AG04449 (cell line): ENCODE measurements around the gene CIB1.
A peak's percentile ranks its signal among the peaks of the same experiment; 100 is the strongest.
"Not testable (repeated sequence)": the region's sequence is repeated elsewhere in the genome, so short reads cannot be mapped to it uniquely, and the experiment has no call there.

Experiments
- CTCF ChIA-PET: fragments of 350-600 bp; formaldehyde crosslinking; extraction: SDS; loops from one replicate; lab custom pipeline; 2021; ENCODE audit warnings: antibody characterized with exemption; lab: Yijun Ruan, JAX
- POLR2A ChIA-PET: fragments of 400-600, 350-600 bp; formaldehyde crosslinking; extraction: SDS; loops from one replicate; lab custom pipeline; 2020; ENCODE audit warnings: antibody characterized with exemption, inconsistent platforms; lab: Yijun Ruan, JAX
- DNase-seq: peaks from one replicate; pipeline ENCODE4 v3.0.0-alpha.2; 2010; ENCODE audit warnings: low read depth, low spot score
- H3K4me3 ChIP-seq: 2 replicates; pipeline ENCODE4 v1.5.1; 2011; ENCODE audit warnings: low read depth, mild to moderate bottlenecking, control low read depth, low read length
- TF ChIP-seq, protein P1 (sequence below): IDR thresholded peaks from one replicate; pipeline ENCODE4 v1.5.1; 2011; ENCODE audit warnings: mild to moderate bottlenecking, moderate library complexity, low read length, control low read depth, inconsistent platforms; ENCODE audit not compliant: insufficient read depth; ENCODE audit errors: missing control alignments

Gene CIB1

DNA sequence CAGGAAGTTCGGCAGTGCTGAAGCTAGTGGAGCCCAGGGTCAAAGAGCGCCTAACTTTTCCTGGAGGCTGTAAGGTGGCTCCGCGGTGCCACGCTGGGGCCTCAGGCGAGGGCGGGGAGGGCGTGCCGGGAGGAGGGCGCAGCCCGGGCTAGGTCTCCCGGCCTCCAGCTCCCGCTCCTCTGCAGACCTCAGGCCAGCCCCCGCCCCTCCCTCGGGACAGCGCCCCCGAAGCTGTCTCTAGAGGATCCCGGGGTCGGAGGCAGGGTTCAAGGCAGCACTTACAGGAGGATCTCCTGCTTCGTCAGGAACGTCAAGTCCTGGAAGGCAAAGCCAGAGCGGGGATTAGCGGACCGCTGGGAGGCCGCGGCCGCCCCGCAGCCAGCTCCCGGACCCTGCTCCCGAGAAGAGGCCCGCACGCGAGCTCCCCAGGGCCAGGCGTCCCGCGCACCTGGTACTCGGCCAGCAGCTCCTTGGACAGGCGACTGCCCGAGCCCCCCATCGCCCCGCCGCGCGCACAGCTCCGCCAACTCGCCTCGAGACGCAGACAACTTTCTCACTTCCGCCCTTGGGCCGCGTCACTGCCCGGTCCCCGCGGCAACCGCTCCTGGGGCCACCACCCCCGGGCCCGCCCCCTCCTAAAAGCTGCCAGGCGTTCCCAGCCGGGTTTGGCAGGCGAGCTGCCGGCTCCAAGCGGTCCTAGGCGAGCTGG, at the start of gene CIB1:
Gene CIB1, minus strand, starts transcription at position 555 of the 709 bp plus-strand sequence. Its CDS starts 56 bp downstream, at position 499.
- peak within 1 kb of the TSS; percentile 83 for H3K4me3 ChIP-seq
- TF ChIP-seq, protein P1, sequence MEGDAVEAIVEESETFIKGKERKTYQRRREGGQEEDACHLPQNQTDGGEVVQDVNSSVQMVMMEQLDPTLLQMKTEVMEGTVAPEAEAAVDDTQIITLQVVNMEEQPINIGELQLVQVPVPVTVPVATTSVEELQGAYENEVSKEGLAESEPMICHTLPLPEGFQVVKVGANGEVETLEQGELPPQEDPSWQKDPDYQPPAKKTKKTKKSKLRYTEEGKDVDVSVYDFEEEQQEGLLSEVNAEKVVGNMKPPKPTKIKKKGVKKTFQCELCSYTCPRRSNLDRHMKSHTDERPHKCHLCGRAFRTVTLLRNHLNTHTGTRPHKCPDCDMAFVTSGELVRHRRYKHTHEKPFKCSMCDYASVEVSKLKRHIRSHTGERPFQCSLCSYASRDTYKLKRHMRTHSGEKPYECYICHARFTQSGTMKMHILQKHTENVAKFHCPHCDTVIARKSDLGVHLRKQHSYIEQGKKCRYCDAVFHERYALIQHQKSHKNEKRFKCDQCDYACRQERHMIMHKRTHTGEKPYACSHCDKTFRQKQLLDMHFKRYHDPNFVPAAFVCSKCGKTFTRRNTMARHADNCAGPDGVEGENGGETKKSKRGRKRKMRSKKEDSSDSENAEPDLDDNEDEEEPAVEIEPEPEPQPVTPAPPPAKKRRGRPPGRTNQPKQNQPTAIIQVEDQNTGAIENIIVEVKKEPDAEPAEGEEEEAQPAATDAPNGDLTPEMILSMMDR = peak; percentile 39
- ChIA-PET CTCF (interaction anchor here (0.9 to 4.7 kb wide), 16 partner anchors 9 to 493 kb away, joined by 3 to 59 read pairs (median 3); partner anchors contain the start of genes IDH2 and TTLL13), POLR2A (interaction anchor here (1.1 to 1.5 kb wide), 3 partner anchors 15 to 134 kb away, joined by 4 to 5 read pairs (median 5); partner anchors contain the start of genes SEMA4B and TTLL13)
- peak; percentile 57 for DNase-seq

DNA sequence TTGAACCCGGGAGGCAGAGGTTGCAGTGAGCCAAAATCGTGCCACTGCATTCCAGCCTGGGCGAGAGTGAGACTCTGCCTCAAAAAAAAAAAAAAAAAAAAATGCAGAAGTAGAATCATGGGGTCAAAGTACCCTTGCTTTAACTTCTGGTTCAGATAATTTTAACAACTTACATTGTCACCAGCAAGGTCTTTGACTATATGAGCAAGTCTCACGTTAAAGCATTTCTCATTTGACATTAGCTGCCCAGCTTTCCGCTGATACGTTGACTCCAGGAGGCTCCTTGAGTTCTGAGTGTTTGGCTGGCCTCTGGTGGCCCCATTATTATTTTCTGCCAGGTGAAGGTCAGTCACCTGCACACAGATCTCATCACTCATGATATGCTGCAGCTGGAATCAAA, 47.9 kb upstream of the CIB1 start:
- H3K4me3 ChIP-seq, POLR2A ChIA-PET, DNase-seq: not testable (repeated sequence)
- CTCF ChIA-PET = interaction anchor here (1.3 to 1.7 kb wide), 4 partner anchors 9 to 19 kb away, joined by 3 to 5 read pairs (median 4); no protein-coding TSS in a partner anchor

DNA sequence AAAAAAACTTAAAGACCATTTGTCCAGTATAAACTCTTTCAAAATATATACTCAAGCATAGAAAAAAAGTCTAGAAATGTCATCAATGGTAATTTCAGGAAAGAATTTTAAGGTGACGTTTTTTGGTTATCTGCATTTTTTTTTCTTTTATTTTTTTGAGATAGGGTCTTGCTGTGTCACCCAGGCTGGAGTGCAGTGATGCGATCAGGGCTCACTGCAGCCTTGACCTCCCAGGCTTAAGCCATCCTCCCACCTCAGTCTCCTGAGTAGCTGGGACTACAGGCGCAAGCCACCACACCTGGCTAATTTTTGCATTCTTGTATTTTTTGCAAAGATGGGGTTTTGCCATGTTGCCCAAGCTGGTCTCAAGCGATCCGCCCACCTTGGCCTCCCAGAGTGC, 47.0 kb upstream of the CIB1 start:
- H3K4me3 ChIP-seq, DNase-seq, POLR2A ChIA-PET: not testable (repeated sequence)
- CTCF ChIA-PET = interaction anchor here (1.5 kb wide), 1 partner anchor 124 kb away, joined by 3 read pairs; no protein-coding TSS in a partner anchor

DNA sequence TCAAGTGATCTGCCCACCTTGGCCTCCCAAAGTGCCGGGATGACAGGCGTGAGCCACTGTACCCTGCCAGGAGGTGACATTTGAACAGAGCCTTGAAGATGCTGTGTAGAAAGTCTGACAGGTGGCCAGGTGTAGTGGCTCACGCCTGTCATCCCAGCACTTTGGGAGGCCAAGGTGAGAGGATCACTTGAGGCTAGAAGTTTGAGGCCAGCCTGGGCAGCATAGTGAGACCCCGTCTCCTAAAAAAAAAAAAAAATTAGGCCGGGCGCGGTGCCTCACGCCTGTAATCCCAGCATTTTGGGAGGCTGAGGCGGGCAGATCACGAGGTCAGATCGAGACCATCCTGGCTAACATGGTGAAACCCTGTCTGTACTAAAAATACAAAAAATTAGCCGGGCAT, 44.7 kb upstream of the CIB1 start:
- POLR2A ChIA-PET = not testable (repeated sequence)
- CTCF ChIA-PET = interaction anchor here (1.1 kb wide), 1 partner anchor 15 kb away, joined by 3 read pairs; no protein-coding TSS in a partner anchor

DNA sequence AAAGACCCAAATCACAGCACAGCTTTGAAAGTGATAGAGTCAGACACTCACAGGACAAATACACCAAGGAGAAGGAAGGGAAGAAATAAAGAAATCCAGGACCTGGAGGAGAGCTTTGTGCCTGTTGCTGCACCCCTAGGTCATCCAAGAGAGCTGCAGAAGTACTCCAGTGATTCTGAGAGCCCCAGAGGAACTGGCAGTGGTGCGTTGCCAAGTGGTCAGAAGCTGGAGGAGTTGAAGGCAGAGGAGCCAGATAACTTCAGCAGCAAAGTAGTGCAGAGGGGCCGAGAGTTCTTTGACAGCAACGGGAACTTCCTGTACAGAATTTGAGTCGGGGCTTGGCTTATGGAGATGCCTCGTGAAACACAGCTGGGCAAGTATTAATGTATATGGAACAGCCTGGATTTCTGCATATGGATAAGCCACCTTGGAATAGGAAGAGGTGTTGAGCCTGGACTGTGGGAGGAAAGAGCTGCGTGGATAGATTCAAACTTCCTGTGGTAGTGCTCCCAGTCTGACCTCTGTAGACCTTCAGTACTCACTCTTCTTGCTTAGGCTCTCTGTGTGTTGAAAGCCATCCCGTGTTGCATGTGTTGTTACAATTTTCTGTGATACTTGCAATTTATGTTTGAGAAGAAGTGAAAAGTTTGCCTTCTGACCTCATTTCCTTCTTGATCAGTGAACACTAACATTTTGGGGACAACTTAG, 37.9 kb upstream of the CIB1 start:
- no peak for DNase-seq
- POLR2A ChIA-PET = interaction anchor here (0.5 kb wide), 1 partner anchor 257 kb away, joined by 4 read pairs; no protein-coding TSS in a partner anchor
- CTCF ChIA-PET = interaction anchor here (1.5 to 1.7 kb wide), 3 partner anchors 11 to 22 kb away, joined by 5 to 9 read pairs (median 7); no protein-coding TSS in a partner anchor
- no peak overlapping the region for H3K4me3 ChIP-seq
- TF ChIP-seq, protein P1 = no peak

More for the DNA sequence above, 44.7 kb upstream of the CIB1 start:
- not testable (repeated sequence) for H3K4me3 ChIP-seq, DNase-seq

DNA sequence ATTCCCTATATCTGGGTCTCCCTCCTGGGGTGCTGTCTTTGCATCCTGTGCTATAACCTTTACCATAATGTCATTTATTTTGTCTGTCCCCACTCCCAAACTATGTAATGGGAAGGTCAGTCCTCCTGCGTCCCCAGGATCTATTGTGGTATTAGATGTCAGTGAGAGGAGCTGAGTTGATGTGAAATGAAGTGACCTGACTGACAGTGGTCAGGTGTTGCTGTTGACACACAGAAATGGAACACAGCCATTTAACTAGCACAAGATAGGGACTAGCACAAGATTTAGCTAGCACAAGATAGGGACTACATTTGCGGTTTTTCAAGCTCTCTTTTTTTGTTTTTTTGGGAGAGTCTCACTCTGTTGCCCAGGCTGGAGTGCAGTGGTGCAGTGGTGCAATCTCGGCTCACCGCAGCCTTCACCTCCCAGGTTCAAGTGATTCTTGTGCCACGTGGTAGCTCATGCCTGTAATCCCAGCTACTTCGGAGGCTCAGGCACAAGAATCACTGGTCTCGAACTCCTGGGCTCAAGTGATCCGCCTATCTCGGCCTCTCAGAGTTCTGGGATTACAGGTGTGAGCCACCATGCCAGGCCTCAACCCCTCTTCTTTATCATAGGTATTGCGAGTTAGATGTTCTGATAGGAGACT, 36.9 kb upstream of the CIB1 start:
- no peak overlapping the region for H3K4me3 ChIP-seq
- CTCF ChIA-PET = interaction anchor here (1.5 to 1.7 kb wide), 2 partner anchors 12 to 23 kb away, joined by 5 to 9 read pairs; no protein-coding TSS in a partner anchor
- DNase-seq = no peak
- POLR2A ChIA-PET = no interaction called here
- TF ChIP-seq, protein P1 = no peak

DNA sequence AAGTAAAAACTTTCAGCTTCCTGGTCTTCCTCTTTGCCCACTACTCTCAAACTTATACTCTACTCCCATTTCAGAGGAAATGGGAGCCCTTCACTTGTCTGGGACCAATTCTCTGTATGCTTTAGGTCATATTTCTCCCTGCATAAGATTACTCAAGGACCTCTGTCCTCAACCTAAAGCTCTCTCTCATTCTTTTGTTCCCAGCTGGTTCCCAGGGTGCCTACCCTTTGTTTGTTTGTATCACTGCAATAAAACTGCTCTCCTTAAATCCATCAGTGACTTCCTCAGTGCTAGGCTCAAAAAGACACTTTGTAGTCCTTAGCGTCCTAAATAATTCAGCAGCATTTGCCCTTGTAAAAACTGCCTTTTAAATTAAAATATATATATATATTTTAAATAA, 34.7 kb upstream of the CIB1 start:
- ChIA-PET POLR2A (interaction anchor here (0.6 kb wide), 1 partner anchor 1181 kb away, joined by 3 read pairs; no protein-coding TSS in a partner anchor), CTCF (interaction anchor here (0.7 to 1.8 kb wide), 6 partner anchors 14 to 67 kb away, joined by 3 to 7 read pairs (median 4); partner anchors contain the start of gene SEMA4B)
- TF ChIP-seq, protein P1 = no peak
- no peak for DNase-seq
- H3K4me3 ChIP-seq = no peak overlapping the region
